WTC11 (cell line): Measurements from ENCODE around the gene SEMA4D. TPM values are rescaled to one million over a fixed set of nuclear protein-coding genes. Genes with fewer than 3 reads are reported as not detected.

Experiments used
- ATAC-seq: fragments of 200-7000 bp; cut with Tn5 transposase; 2 replicates; pipeline ENCODE4 v1.10.0; 2021; ENCODE audit warnings: mild to moderate bottlenecking, moderate library complexity
- CTCF ChIA-PET: fragments of 300-600 bp; sonication (Branson Sonifier 250); formaldehyde crosslinking; loops from one replicate; lab custom pipeline; 2021; ENCODE audit warnings: antibody characterized with exemption; lab: Charles Lee
- POLR2A ChIA-PET: fragments of 350-600 bp; sonication (Branson Sonifier 250); formaldehyde crosslinking; loops from one replicate; lab custom pipeline; 2021; ENCODE audit warnings: antibody characterized with exemption; lab: Charles Lee
- DNase-seq: peaks from one replicate; pipeline ENCODE4 v3.0.0; 2021; ENCODE audit warnings: low spot score
- H3K27ac Mint-ChIP-seq: 2 replicates; pipeline ENCODE4 v1.8.0; 2021; ENCODE audit warnings: mixed read lengths
- H3K27me3 Mint-ChIP-seq: 2 replicates; pipeline ENCODE4 v1.8.0; 2021; ENCODE audit warnings: low read depth, mild to moderate bottlenecking, moderate library complexity, mixed read lengths
- H3K36me3 Mint-ChIP-seq: 2 replicates; pipeline ENCODE4 v1.8.0; 2021; ENCODE audit warnings: mixed read lengths
- H3K4me1 Mint-ChIP-seq: 2 replicates; pipeline ENCODE4 v1.8.0; 2022; ENCODE audit warnings: mixed read lengths
- H3K4me3 Mint-ChIP-seq: 2 replicates; pipeline ENCODE4 v1.8.0; 2021; ENCODE audit warnings: mild to moderate bottlenecking, moderate library complexity, mixed read lengths
- H3K9me3 Mint-ChIP-seq: 2 replicates; pipeline ENCODE4 v1.8.0; 2021; ENCODE audit warnings: mixed read lengths
- CREB1 ChIP-seq: sonication (generic); formaldehyde crosslinking; IDR thresholded peaks from 2 replicates; pipeline ENCODE4 v1.8.0; 2023; ENCODE audit warnings: mild to moderate bottlenecking, missing genetic modification reagents
- CREM ChIP-seq: sonication (generic); formaldehyde crosslinking; IDR thresholded peaks from 2 replicates; pipeline ENCODE4 v1.8.1; 2022; ENCODE audit warnings: mild to moderate bottlenecking, missing genetic modification reagents, moderate library complexity
- ETV6 ChIP-seq: sonication (generic); formaldehyde crosslinking; IDR thresholded peaks from 2 replicates; pipeline ENCODE4 v1.8.1; 2022; ENCODE audit warnings: mild to moderate bottlenecking, missing genetic modification reagents
- HMGXB4 ChIP-seq: sonication (generic); formaldehyde crosslinking; IDR thresholded peaks from 2 replicates; pipeline ENCODE4 v1.8.1; 2023; ENCODE audit warnings: mild to moderate bottlenecking, moderate library complexity, missing genetic modification reagents
- JAZF1 ChIP-seq: fragments of 250-450 bp; sonication (Bioruptor Pico); IDR thresholded peaks from 2 replicates; pipeline ENCODE4 v1.9.0; 2021; ENCODE audit warnings: moderate library complexity, mild to moderate bottlenecking, inconsistent platforms
- NFATC4 ChIP-seq: fragments of 250-450 bp; sonication (Bioruptor Pico); IDR thresholded peaks from 2 replicates; pipeline ENCODE4 v1.9.0; 2021; ENCODE audit warnings: mild to moderate bottlenecking
- PRRX2 ChIP-seq: fragments of 250-450 bp; sonication (Bioruptor Pico); IDR thresholded peaks from 2 replicates; pipeline ENCODE4 v1.8.0; 2021; ENCODE audit warnings: mild to moderate bottlenecking
- SP1 ChIP-seq: sonication (generic); formaldehyde crosslinking; conservative IDR thresholded peaks from 2 replicates; pipeline ENCODE4 v1.8.1; 2022; ENCODE audit warnings: missing genetic modification reagents
- ZNF263 ChIP-seq: sonication (generic); formaldehyde crosslinking; IDR thresholded peaks from 2 replicates; pipeline ENCODE4 v1.8.1; 2022; ENCODE audit warnings: low read depth, mild to moderate bottlenecking, moderate library complexity, missing genetic modification reagents
- ZNF396 ChIP-seq: fragments of 250-450 bp; sonication (Bioruptor Pico); IDR thresholded peaks from 2 replicates; pipeline ENCODE4 v1.8.0; 2021; ENCODE audit warnings: mild to moderate bottlenecking, moderate library complexity, borderline replicate concordance
- ZNF423 ChIP-seq: fragments of 250-450 bp; sonication (Bioruptor Pico); IDR thresholded peaks from 2 replicates; pipeline ENCODE4 v2.1.2; 2022; ENCODE audit warnings: mild to moderate bottlenecking, moderate library complexity
- total RNA-seq: library from RNA; stranded (reverse); gene quantifications from 3 replicates; pipeline ENCODE4 v1.2.3, GENCODE V29; 2021
- TF ChIP-seq, protein P1 (sequence below): sonication (generic); formaldehyde crosslinking; IDR thresholded peaks from 2 replicates; pipeline ENCODE4 v1.8.0; 2023; ENCODE audit warnings: mild to moderate bottlenecking, missing genetic modification reagents
- TF ChIP-seq, protein P2 (sequence below): sonication (generic); formaldehyde crosslinking; IDR thresholded peaks from 2 replicates; pipeline ENCODE4 v1.8.0; 2022; ENCODE audit warnings: missing genetic modification reagents

Gene SEMA4D
- total RNA-seq, 1 experiment from 2014 or later = 67.8 TPM

GRCh38 chr9:89383030-89383720, 114.7 kb downstream of the SEMA4D start:
- peaks cover 53% of the 10 kb centered on the region for H3K36me3 Mint-ChIP-seq
- POLR2A ChIA-PET = no interaction called here

GRCh38 chr9:89382026-89382986, 115.6 kb downstream of the SEMA4D start:
- CTCF ChIA-PET = interaction anchor here (1.5 kb wide), 1 partner anchor 211 kb away, joined by 3 read pairs; no protein-coding TSS in a partner anchor
- H3K27ac Mint-ChIP-seq = no peak overlapping the region; the same call in 1 of the 2 replicates
- H3K9me3 Mint-ChIP-seq = no peaks in the 10 kb centered on the region
- TF ChIP-seq NFATC4 (CRISPR knock-in tag) (no peak), PRRX2 (CRISPR knock-in tag) (no peak)
- TF ChIP-seq, protein P1, sequence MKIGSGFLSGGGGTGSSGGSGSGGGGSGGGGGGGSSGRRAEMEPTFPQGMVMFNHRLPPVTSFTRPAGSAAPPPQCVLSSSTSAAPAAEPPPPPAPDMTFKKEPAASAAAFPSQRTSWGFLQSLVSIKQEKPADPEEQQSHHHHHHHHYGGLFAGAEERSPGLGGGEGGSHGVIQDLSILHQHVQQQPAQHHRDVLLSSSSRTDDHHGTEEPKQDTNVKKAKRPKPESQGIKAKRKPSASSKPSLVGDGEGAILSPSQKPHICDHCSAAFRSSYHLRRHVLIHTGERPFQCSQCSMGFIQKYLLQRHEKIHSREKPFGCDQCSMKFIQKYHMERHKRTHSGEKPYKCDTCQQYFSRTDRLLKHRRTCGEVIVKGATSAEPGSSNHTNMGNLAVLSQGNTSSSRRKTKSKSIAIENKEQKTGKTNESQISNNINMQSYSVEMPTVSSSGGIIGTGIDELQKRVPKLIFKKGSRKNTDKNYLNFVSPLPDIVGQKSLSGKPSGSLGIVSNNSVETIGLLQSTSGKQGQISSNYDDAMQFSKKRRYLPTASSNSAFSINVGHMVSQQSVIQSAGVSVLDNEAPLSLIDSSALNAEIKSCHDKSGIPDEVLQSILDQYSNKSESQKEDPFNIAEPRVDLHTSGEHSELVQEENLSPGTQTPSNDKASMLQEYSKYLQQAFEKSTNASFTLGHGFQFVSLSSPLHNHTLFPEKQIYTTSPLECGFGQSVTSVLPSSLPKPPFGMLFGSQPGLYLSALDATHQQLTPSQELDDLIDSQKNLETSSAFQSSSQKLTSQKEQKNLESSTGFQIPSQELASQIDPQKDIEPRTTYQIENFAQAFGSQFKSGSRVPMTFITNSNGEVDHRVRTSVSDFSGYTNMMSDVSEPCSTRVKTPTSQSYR = no peak
- no peaks in the 10 kb centered on the region for H3K27me3 Mint-ChIP-seq
- H3K36me3 Mint-ChIP-seq = peaks cover 54% of the 10 kb centered on the region
- DNase-seq (no peak), ATAC-seq (no peak)
- no peaks in the 10 kb centered on the region for H3K4me1 Mint-ChIP-seq
- POLR2A ChIA-PET = no interaction called here
- no peak overlapping the region for H3K4me3 Mint-ChIP-seq

More at GRCh38 chr9:89383030-89383720, 114.7 kb downstream of the SEMA4D start:
- H3K9me3 Mint-ChIP-seq = no peaks in the 10 kb centered on the region
- H3K27ac Mint-ChIP-seq = peak overlapping the region; percentile 73
- TF ChIP-seq ZNF396 (CRISPR knock-in tag) = no peak
- TF ChIP-seq, protein P2, sequence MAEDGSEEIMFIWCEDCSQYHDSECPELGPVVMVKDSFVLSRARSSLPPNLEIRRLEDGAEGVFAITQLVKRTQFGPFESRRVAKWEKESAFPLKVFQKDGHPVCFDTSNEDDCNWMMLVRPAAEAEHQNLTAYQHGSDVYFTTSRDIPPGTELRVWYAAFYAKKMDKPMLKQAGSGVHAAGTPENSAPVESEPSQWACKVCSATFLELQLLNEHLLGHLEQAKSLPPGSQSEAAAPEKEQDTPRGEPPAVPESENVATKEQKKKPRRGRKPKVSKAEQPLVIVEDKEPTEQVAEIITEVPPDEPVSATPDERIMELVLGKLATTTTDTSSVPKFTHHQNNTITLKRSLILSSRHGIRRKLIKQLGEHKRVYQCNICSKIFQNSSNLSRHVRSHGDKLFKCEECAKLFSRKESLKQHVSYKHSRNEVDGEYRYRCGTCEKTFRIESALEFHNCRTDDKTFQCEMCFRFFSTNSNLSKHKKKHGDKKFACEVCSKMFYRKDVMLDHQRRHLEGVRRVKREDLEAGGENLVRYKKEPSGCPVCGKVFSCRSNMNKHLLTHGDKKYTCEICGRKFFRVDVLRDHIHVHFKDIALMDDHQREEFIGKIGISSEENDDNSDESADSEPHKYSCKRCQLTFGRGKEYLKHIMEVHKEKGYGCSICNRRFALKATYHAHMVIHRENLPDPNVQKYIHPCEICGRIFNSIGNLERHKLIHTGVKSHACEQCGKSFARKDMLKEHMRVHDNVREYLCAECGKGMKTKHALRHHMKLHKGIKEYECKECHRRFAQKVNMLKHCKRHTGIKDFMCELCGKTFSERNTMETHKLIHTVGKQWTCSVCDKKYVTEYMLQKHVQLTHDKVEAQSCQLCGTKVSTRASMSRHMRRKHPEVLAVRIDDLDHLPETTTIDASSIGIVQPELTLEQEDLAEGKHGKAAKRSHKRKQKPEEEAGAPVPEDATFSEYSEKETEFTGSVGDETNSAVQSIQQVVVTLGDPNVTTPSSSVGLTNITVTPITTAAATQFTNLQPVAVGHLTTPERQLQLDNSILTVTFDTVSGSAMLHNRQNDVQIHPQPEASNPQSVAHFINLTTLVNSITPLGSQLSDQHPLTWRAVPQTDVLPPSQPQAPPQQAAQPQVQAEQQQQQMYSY (CRISPR knock-in tag) = no peak
- no peak for TF ChIP-seq ETV6 (CRISPR knock-in tag)
- no peak for TF ChIP-seq CREM (CRISPR knock-in tag)
- TF ChIP-seq HMGXB4 (CRISPR knock-in tag) = no peak
- TF ChIP-seq ZNF263 (CRISPR knock-in tag) = no peak
- TF ChIP-seq CREB1 (CRISPR knock-in tag) = no peak
- TF ChIP-seq ZNF423 = no peak
- TF ChIP-seq JAZF1 = no peak
- no peak for TF ChIP-seq SP1 (CRISPR knock-in tag)
- no peak for DNase-seq
- no peak overlapping the region for H3K4me3 Mint-ChIP-seq
- no peaks in the 10 kb centered on the region for H3K27me3 Mint-ChIP-seq
- CTCF ChIA-PET = interaction anchor here (1.0 to 1.5 kb wide), 3 partner anchors 45 to 210 kb away, joined by 3 read pairs; no protein-coding TSS in a partner anchor
- ATAC-seq = peak; percentile 53
- no peaks in the 10 kb centered on the region for H3K4me1 Mint-ChIP-seq
